Mucosa of stomach (tissue), 1 donor: ENCODE data around the gene NTM.
"Not testable (repeated sequence)": the region's sequence is repeated elsewhere in the genome, so short reads cannot be mapped to it uniquely, and the experiment has no call there.

Experiments
- H3K27me3 ChIP-seq: one replicate; pipeline ENCODE4 v1.7.0; 2013; ENCODE audit warnings: mild to moderate bottlenecking, low read length; ENCODE audit not compliant: control insufficient read depth, insufficient read depth
- H3K36me3 ChIP-seq: one replicate; pipeline ENCODE4 v1.7.0; 2013; ENCODE audit warnings: low read length; ENCODE audit not compliant: control insufficient read depth, insufficient read depth
- H3K4me1 ChIP-seq: one replicate; pipeline ENCODE4 v1.7.0; 2013; ENCODE audit warnings: mild to moderate bottlenecking, low read length; ENCODE audit not compliant: control insufficient read depth, insufficient read depth
- H3K4me3 ChIP-seq: one replicate; pipeline ENCODE4 v1.7.0; 2013; ENCODE audit warnings: low read length
- H3K9ac ChIP-seq: one replicate; pipeline ENCODE4 v1.7.0; 2013; ENCODE audit warnings: mild to moderate bottlenecking, low read length, moderate library complexity
- H3K9me3 ChIP-seq: one replicate; pipeline ENCODE4 v1.7.0; 2013; ENCODE audit warnings: mild to moderate bottlenecking, low read length, moderate library complexity; ENCODE audit not compliant: control insufficient read depth
- donor health status: Pancreatic carcinoma.

The NTM gene

DNA sequence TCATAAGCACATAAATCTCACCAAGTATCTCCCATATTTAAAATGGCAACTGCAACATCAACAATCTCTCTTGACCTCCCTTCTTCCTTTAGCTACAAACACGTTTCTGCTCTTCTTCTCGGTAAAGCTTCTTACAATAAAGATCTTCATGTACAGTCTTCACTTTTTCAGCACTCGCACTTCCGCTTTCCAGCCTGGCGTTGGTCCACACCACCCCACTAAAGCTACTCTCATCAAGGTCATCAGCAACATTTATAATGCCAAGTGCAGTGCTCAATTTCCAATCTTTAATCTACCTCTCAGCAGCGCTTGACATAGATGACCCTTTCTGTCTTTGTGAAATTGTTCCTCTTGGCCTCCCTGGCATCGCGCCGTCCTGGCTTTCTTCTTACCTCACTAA is 33.6 kb downstream of the NTM start:
- Histone ChIP-seq H3K36me3 (no peaks in the 10 kb centered on the region), H3K9ac (no peak overlapping the region), H3K27me3 (no peaks in the 10 kb centered on the region), H3K9me3 (no peaks in the 10 kb centered on the region), H3K4me3 (no peak overlapping the region), H3K4me1 (no peaks in the 10 kb centered on the region)

GRCh38 chr11:131408025-131408640 is 37.7 kb downstream of the NTM start:
- Histone ChIP-seq H3K9me3 (no peaks in the 10 kb centered on the region), H3K4me1 (no peaks in the 10 kb centered on the region), H3K4me3 (no peak overlapping the region), H3K36me3 (no peaks in the 10 kb centered on the region), H3K27me3 (no peaks in the 10 kb centered on the region), H3K9ac (no peak overlapping the region)

DNA sequence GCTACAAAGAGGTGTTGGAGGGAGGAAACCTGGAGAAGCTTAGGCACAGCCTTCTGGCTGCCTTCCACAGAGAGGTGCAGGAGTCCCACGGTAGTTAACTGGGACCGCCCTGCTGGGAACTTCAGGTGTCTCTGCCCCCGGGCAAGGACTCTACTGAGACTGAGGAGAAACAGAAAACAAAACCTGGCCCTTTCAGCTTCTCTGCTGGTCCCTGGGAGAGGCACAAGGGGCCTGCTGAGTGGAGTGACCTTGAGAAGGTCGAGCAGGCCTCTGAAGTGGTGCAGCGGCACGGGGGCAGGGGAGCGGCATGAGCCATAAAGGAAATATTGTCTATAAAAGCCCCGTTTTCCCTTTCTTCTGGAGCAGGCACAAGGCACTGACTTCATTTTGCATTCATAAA is 38.9 kb downstream of the NTM start:
- Histone ChIP-seq H3K4me3 (no peak overlapping the region), H3K27me3 (no peaks in the 10 kb centered on the region), H3K9me3 (no peaks in the 10 kb centered on the region), H3K9ac (no peak overlapping the region), H3K4me1 (no peaks in the 10 kb centered on the region), H3K36me3 (no peaks in the 10 kb centered on the region)

DNA sequence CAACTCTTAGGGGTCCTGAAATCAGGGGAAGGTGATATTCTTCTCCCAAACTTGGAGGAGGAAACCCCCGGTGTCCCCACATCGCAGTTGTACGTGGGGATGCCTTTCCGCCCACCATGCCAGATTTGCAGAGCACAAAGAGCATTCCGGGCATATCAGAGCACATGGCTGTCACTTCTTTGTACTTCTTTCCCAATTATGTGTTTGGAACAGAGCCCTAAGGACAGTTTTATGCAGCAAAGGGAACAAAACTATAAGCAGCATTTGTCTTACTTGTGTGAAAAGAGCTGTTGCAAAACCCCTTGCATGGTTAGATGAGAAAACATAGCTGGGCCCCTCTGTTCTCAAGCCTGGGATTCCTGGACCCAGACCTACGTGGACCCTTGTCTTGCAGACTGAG is 41.2 kb downstream of the NTM start:
- no peaks in the 10 kb centered on the region for H3K9me3 ChIP-seq
- H3K36me3 ChIP-seq = no peaks in the 10 kb centered on the region
- no peaks in the 10 kb centered on the region for H3K4me1 ChIP-seq
- no peaks in the 10 kb centered on the region for H3K27me3 ChIP-seq
- no peak overlapping the region for H3K9ac ChIP-seq
- H3K4me3 ChIP-seq = no peak overlapping the region

DNA sequence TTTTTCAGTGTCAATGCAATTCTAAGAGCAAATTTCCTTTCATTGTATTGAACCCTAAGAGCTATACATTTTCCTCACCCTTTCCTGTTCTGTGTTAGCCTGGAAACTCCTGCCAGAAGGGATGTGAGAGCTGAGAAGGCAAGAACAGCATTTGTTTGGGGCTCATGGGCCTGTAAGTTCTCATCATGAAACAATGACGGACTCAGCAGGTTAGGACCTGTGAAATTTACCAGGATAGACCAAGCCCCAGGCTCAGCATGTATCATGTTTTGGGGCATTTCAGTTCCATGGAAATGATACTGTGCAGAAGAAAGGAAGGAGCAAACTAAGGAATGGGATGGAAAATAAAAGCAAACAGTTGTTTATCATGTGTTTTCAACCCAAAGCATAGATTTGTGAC is 41.6 kb downstream of the NTM start:
- no peaks in the 10 kb centered on the region for H3K27me3 ChIP-seq
- H3K9ac ChIP-seq = no peak overlapping the region

DNA sequence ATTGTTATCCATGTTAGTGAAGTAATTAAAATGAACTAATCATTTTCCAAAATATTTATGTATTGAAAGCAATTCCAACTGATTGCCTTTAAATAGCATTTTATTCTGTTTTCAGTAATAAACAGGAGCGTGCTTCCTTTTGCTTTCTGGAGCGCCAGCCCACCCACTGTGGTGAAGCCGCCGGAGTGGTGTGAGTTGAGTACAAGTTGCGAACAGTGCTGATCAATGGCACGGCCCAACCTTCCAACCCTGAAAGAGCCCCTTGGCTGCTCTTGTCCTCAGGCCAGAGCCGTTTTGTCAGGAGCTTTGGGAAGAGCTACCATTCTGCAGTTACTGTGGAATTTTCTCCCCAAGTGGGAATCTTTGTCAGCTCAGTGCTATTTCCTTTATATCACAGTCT is 42.8 kb downstream of the NTM start:
- Histone ChIP-seq H3K9ac (no peak overlapping the region), H3K27me3 (no peaks in the 10 kb centered on the region)

More for the DNA sequence above, 41.6 kb downstream of the NTM start:
- no peak overlapping the region for H3K4me3 ChIP-seq
- no peaks in the 10 kb centered on the region for H3K4me1 ChIP-seq
- no peaks in the 10 kb centered on the region for H3K36me3 ChIP-seq
- H3K9me3 ChIP-seq = no peaks in the 10 kb centered on the region

DNA sequence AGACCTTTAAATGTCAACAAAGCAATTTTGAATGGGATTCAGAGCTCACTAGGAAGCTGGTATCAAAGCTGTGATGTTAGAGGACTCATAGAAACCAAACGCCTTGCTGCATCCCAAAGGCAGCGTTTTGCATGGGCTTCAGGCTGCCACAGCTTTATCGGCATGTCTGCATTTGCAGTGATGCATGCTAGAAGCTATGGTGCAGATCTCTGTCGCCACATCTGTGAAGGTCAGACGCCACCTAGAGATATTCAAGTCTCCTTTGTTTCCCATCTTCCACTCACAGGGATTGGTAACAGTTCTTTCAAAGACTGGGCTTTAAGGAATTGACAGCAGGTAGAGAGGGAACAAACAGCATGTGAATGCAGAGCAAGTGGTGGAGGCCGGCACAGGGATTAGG is 47.8 kb downstream of the NTM start:
- H3K9ac ChIP-seq = no peak overlapping the region
- H3K36me3 ChIP-seq = no peaks in the 10 kb centered on the region
- no peaks in the 10 kb centered on the region for H3K27me3 ChIP-seq
- no peaks in the 10 kb centered on the region for H3K9me3 ChIP-seq
- no peaks in the 10 kb centered on the region for H3K4me1 ChIP-seq
- H3K4me3 ChIP-seq = no peak overlapping the region

More for the DNA sequence above, 42.8 kb downstream of the NTM start:
- H3K4me1 ChIP-seq = no peaks in the 10 kb centered on the region
- H3K9me3 ChIP-seq = no peaks in the 10 kb centered on the region
- H3K36me3 ChIP-seq = no peaks in the 10 kb centered on the region
- no peak overlapping the region for H3K4me3 ChIP-seq

- H3K4me3 ChIP-seq = no peak overlapping the region
- H3K27me3 ChIP-seq = no peaks in the 10 kb centered on the region
- peaks cover 7% of the 10 kb centered on the region for H3K4me1 ChIP-seq
- no peak overlapping the region for H3K9ac ChIP-seq
- no peaks in the 10 kb centered on the region for H3K36me3 ChIP-seq
- H3K9me3 ChIP-seq = no peaks in the 10 kb centered on the region
These were observed 50.8 kb downstream of the NTM start for GRCh38 chr11:131421066-131421855.

DNA sequence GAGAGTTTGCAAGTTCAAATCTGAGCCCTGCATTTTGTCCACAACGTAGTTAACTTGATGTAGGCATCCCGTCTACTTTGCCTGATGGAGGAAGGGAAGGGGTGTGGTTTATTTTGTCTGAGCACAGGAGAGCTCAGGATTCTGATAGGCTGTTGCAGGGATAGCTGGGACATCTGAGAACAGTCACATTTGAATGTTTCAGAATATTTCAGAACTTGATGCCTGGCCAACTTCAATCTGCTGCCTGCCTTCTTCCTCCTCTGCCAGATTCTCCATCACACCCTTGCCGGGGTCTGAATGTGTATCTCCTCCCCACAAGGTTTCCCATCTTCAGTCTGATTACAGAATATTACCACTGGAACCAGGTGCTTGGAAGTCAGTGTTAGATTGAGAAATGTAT is 51.6 kb downstream of the NTM start:
- H3K9ac ChIP-seq = no peak overlapping the region
- H3K27me3 ChIP-seq = no peaks in the 10 kb centered on the region
- H3K4me3 ChIP-seq = no peak overlapping the region
- no peaks in the 10 kb centered on the region for H3K36me3 ChIP-seq
- H3K4me1 ChIP-seq = peaks cover 7% of the 10 kb centered on the region
- H3K9me3 ChIP-seq = no peaks in the 10 kb centered on the region

- H3K36me3 ChIP-seq = no peaks in the 10 kb centered on the region
- H3K4me1 ChIP-seq = peaks cover 7% of the 10 kb centered on the region
- no peaks in the 10 kb centered on the region for H3K9me3 ChIP-seq
- no peak overlapping the region for H3K4me3 ChIP-seq
- H3K27me3 ChIP-seq = no peaks in the 10 kb centered on the region
- no peak overlapping the region for H3K9ac ChIP-seq
These were observed 52.1 kb downstream of the NTM start for GRCh38 chr11:131422496-131422895.

DNA sequence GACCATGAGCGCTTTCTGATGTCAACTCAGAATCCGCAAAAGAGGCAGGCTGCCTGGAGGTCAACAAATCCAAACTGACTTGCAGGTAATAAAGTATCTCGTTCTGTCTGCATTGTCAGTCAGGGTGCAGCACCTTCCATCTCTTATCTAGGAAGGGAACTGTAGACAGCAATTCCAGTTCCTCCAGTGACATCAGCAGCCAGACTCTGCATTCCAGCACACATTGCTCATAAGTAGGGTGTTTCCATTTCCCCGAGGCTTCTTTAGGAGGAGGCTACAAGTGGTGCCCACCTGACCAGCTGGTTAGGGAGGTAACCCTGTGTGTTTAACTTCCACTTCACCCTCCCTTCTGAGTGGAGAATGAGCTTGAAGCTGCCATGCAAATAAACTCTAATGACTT is 53.3 kb downstream of the NTM start:
- no peak overlapping the region for H3K9ac ChIP-seq
- H3K4me3 ChIP-seq = no peak overlapping the region
- peaks cover 7% of the 10 kb centered on the region for H3K4me1 ChIP-seq
- H3K9me3 ChIP-seq = no peaks in the 10 kb centered on the region
- H3K36me3 ChIP-seq = no peaks in the 10 kb centered on the region
- H3K27me3 ChIP-seq = no peaks in the 10 kb centered on the region

GRCh38 chr11:131424257-131424876 is 54.0 kb downstream of the NTM start:
- not testable (repeated sequence) for H3K9me3 ChIP-seq, H3K36me3 ChIP-seq, H3K9ac ChIP-seq, H3K27me3 ChIP-seq, H3K4me1 ChIP-seq, H3K4me3 ChIP-seq
